NCI-H2107 treated with DMSO at 0.1 percent for 48 hours (cell line): Measurements from ENCODE around the gene LRRC47.
A peak's percentile ranks its signal among the peaks of the same experiment; 100 is the strongest.

ENCODE experiments used
- DNase-seq: peaks from one replicate; lab custom pipeline; 2025; ENCODE audit not compliant: unreplicated experiment; lab: John Stamatoyannopoulos, UW

The LRRC47 gene

GRCh38 chr1:3796215-3797061, at the start of gene LRRC47:
TSS of gene LRRC47 (minus strand) at chr1:3796498. CDS start at chr1:3796476, 22 bp downstream.
- DNase-seq, result peak; percentile 11

GRCh38 chr1:3842912-3843311, 46.6 kb upstream of the LRRC47 start:
- no peak for DNase-seq

- no peak for DNase-seq
Measured at GRCh38 chr1:3841491-3841890, 45.2 kb upstream of the LRRC47 start.

GRCh38 chr1:3838788-3839187, 42.5 kb upstream of the LRRC47 start:
- DNase-seq, result no peak

GRCh38 chr1:3837685-3838084, 41.4 kb upstream of the LRRC47 start:
- no peak for DNase-seq

- no peak for DNase-seq
Measured at GRCh38 chr1:3837200-3837599, 40.9 kb upstream of the LRRC47 start.

- DNase-seq, result no peak
Measured at GRCh38 chr1:3836421-3836820, 40.1 kb upstream of the LRRC47 start.

GRCh38 chr1:3834701-3835100, 38.4 kb upstream of the LRRC47 start:
- DNase-seq, result no peak

- DNase-seq, result no peak
Measured at GRCh38 chr1:3831689-3832088, 35.4 kb upstream of the LRRC47 start.

- no peak for DNase-seq
Measured at GRCh38 chr1:3828391-3828790, 32.1 kb upstream of the LRRC47 start.

- no peak for DNase-seq
Measured at GRCh38 chr1:3827813-3828307, 31.6 kb upstream of the LRRC47 start.

- no peak for DNase-seq
Measured at GRCh38 chr1:3825356-3825755, 29.1 kb upstream of the LRRC47 start.

- no peak for DNase-seq
Measured at GRCh38 chr1:3824650-3825049, 28.4 kb upstream of the LRRC47 start.

- no peak for DNase-seq
Measured at GRCh38 chr1:3822421-3822820, 26.1 kb upstream of the LRRC47 start.

GRCh38 chr1:3821908-3822307, 25.6 kb upstream of the LRRC47 start:
- no peak for DNase-seq

GRCh38 chr1:3821447-3821846, 25.1 kb upstream of the LRRC47 start:
- no peak for DNase-seq

- peak; percentile 1 for DNase-seq
Measured at GRCh38 chr1:3821004-3821403, 24.7 kb upstream of the LRRC47 start.

- DNase-seq, result no peak
Measured at GRCh38 chr1:3820316-3820715, 24.0 kb upstream of the LRRC47 start.

- DNase-seq, result no peak
Measured at GRCh38 chr1:3819771-3820200, 23.5 kb upstream of the LRRC47 start.

- DNase-seq, result no peak
Measured at GRCh38 chr1:3817821-3818597, 21.7 kb upstream of the LRRC47 start.

GRCh38 chr1:3817138-3817740, 20.9 kb upstream of the LRRC47 start:
- DNase-seq, result no peak
